ENCODE results near the gene SCUBE2. TPM values are rescaled to one million over a fixed set of nuclear protein-coding genes. Genes with fewer than 3 reads are reported as not detected.

The SCUBE2 gene
- total and polyA plus RNA-seq, 12 donors: 0.22 to 4.1 (median 1.5) TPM

DNA sequence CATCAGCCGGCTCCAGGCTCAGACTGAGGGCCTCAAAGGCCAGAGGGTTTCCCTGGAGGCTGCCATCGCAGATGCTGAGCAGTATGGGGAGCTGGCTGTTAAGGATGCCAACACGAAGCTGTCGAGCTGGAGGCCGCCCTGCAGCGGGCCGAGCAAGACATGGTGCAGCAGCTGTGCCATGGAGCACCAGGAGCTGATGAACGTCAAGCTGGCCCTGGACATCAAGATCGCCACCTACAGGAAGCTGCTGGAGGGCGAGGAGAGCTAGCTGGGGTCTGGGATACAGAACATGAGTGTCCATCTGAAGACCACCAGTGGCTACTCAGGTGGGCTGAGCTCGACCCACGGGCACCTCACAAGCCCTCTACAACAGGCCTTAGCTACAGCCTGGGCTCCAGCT is 4.0 kb upstream of the SCUBE2 start:
- Histone ChIP-seq H3K4me3 (no peak overlapping the region), H3K27me3 (peaks cover 0 to 32% (median 15%) of the 10 kb centered on the region in 7 donors), H3K4me1 (peaks cover 0 to 6% (median 3%) of the 10 kb centered on the region in 9 donors), H3K36me3 (no peaks in the 10 kb centered on the region), H3K9me3 (no peaks in the 10 kb centered on the region), H3K27ac (no peak overlapping the region)
- ATAC-seq: peak in 1 of 8 donors; percentile 34
- DNase-seq: no peak
- WGBS, 2 donors: 91% methylated on average over 12 of the region's 12 CpGs
- TF ChIP-seq, protein P1, sequence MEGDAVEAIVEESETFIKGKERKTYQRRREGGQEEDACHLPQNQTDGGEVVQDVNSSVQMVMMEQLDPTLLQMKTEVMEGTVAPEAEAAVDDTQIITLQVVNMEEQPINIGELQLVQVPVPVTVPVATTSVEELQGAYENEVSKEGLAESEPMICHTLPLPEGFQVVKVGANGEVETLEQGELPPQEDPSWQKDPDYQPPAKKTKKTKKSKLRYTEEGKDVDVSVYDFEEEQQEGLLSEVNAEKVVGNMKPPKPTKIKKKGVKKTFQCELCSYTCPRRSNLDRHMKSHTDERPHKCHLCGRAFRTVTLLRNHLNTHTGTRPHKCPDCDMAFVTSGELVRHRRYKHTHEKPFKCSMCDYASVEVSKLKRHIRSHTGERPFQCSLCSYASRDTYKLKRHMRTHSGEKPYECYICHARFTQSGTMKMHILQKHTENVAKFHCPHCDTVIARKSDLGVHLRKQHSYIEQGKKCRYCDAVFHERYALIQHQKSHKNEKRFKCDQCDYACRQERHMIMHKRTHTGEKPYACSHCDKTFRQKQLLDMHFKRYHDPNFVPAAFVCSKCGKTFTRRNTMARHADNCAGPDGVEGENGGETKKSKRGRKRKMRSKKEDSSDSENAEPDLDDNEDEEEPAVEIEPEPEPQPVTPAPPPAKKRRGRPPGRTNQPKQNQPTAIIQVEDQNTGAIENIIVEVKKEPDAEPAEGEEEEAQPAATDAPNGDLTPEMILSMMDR (IDR thresholded peaks at IDR 0.05): peak in 5 of 9 donors; percentile 8 to 38 (median 20)
- intact Hi-C loops (cut with DNase I): no loop called here

DNA sequence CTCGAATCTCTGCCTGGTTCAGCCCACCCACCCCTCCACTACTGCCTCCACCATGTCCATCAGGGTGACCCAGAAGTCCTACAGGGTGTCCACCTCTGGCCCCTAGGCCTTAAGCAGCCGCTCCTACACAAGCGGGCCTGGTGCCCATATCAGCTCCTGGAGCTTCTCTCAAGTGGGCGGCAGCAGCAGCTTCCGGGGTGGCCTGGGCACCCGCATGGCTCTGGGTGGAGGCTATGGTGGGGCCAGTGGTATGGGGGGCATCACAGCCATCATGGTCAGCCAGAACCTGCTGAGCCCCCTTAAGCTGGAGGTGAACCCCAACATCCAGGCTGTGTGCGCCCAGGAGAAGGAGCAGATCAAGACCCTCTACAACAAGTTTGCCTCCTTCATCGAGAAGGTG is 3.0 kb upstream of the SCUBE2 start:
- Histone ChIP-seq H3K4me1 (peaks cover 0 to 6% (median 3%) of the 10 kb centered on the region in 9 donors), H3K27me3 (peaks cover 0 to 42% (median 15%) of the 10 kb centered on the region in 7 donors), H3K27ac (no peak overlapping the region), H3K9me3 (no peaks in the 10 kb centered on the region), H3K36me3 (no peaks in the 10 kb centered on the region), H3K4me3 (no peak overlapping the region)
- ATAC-seq: no peak
- no peak for DNase-seq
- WGBS, 2 donors: 97 to 98% methylated on average over 8 of the region's 8 CpGs
- TF ChIP-seq, protein P1 (IDR thresholded peaks at IDR 0.05): no peak
- intact Hi-C loops (cut with DNase I): loop anchor here in 1 of 10 donors (5.0 kb wide), 1 partner anchor 77 kb away; no protein-coding TSS in a partner anchor

DNA sequence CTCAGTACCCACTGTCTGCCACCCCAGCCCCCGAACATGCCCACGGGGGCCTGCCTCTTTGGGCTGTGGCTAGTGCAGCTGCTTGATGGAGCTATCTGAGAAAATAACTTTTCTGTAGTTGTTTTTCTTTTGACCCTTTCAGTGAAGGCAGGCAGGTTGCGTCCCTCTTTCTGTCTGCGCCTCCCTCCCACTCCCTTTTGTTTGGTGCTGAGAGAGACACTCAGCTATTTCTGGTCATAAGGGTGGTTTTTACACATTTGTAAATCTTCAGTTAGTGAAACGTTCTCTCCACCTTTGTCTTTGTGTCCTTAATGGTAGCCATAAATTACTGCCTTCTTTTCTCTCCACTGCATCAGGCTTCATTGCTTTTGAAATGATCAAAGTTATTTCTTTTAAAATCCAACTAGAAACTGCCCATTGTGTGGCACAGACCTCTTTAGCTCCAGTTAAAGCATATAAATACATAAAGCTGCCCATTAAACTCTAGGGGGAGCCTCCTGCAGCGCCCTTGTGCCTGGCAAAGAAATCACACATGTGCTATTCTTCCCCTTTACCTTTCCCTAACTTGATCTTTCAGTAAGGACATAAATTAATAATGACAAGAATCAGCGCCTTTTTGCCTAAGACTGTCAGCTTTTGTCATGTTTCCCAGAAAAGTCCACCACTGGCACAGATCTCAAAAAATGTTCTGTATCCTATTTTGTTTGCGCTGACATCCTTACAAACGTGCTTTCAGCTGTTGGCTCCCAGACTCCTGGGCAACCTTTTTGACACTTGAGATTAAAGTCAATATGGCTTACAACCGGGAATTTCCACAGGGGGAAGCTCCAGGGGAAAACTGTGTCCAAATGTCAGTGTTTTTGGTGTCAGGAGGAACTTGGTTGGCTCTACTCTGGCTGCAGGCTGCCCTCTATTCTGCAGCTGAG is 1.7 kb upstream of the SCUBE2 start:
- Histone ChIP-seq H3K9me3 (no peaks in the 10 kb centered on the region), H3K27me3 (peaks cover 0 to 47% (median 15%) of the 10 kb centered on the region in 7 donors), H3K4me1 (peaks cover 0 to 6% (median 3%) of the 10 kb centered on the region in 9 donors), H3K36me3 (no peaks in the 10 kb centered on the region), H3K27ac (no peak overlapping the region), H3K4me3 (no peak overlapping the region)
- TF ChIP-seq, protein P1 (IDR thresholded peaks at IDR 0.05): peak in 1 of 9 donors; percentile 12
- ATAC-seq (no peak), DNase-seq (no peak)
- intact Hi-C loops (cut with DNase I): loop anchor here in 1 of 10 donors (5.0 kb wide), 1 partner anchor 76 kb away; no protein-coding TSS in a partner anchor
- WGBS, 2 donors: 86 to 88% methylated on average over 10 of the region's 10 CpGs

DNA sequence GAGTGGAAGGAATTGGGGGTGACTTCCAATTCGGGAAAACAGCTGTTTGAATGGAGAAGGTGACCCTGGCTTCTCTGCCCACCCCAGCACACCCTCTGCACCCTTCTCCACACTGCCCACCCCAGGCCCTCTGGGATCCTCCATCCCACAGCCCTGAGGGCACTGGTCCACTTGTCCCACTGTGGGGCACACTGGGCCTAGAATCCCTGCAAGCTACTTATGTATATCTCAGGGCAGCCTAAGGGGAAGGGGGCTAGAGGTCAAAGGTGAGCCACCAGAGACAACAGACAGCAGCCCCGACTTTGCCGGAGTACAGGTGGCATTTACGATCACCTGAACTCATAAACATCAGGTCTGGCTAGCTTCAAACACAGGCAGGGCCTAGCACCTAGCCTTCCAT is 673 bp upstream of the SCUBE2 start:
- Histone ChIP-seq H3K36me3 (no peaks in the 10 kb centered on the region), H3K9me3 (no peaks in the 10 kb centered on the region), H3K27me3 (peaks cover 0 to 47% (median 15%) of the 10 kb centered on the region in 7 donors), H3K4me3 (peak overlapping the region in 7 of 10 donors; percentile 31 to 61 (median 55)), H3K4me1 (peaks cover 0 to 6% (median 3%) of the 10 kb centered on the region in 9 donors), H3K27ac (no peak overlapping the region)
- TF ChIP-seq, protein P1 (IDR thresholded peaks at IDR 0.05): no peak
- DNase-seq (no peak), ATAC-seq (no peak)
- intact Hi-C loops (cut with DNase I): loop anchor here in 1 of 10 donors (5.0 kb wide), 1 partner anchor 75 kb away; no protein-coding TSS in a partner anchor
- 78 to 82% methylated on average over 4 of the region's 4 CpGs for WGBS, 2 donors

Data from heart right ventricle (tissue), 16 donors.